DND-41 (cell line): ENCODE results near the gene RILPL2.

Experiments used
- CTCF ChIP-seq: IDR thresholded peaks from 2 replicates; pipeline ENCODE4 v1.5.1; 2012; ENCODE audit warnings: borderline replicate concordance, low read length, moderate library complexity, mild to moderate bottlenecking; ENCODE audit not compliant: poor library complexity, severe bottlenecking; ENCODE audit errors: extremely low read depth
- EZH2 ChIP-seq: IDR thresholded peaks from 3 replicates; pipeline ENCODE4 v1.6.1; 2012; ENCODE audit warnings: borderline replicate concordance, low read depth, mild to moderate bottlenecking, moderate library complexity, low read length, inconsistent platforms; ENCODE audit not compliant: severe bottlenecking

DNA sequence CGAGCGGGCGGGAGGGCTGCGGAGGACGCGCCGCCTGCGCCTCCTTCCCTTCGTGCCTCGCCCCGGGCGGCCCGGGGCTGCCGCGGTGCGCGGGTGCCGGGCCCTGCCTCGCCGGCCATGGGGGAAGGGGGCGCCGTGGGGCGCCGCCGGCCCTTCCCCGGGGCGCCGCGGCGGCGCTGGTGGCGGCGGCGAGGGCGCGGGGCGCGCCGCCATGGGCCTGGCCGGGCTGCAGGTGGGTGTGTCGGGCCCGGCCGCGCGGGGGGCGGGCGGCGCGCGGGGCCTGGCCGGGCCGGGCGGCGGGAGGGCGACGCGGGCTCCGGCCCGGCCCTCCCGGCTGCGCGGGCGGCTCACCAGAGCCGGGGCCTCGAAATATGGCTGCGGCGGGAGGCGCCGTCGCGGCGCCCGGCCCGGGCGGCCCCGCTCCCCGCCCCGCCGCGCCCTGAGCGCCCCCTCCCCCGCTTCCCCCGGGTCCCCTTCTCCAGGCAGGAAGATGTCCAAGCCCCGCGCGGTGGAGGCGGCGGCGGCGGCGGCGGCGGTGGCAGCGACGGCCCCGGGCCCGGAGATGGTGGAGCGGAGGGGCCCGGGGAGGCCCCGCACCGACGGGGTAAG is 47.4 kb downstream of the RILPL2 start:
- TF ChIP-seq CTCF = no peak
- no peak for TF ChIP-seq EZH2
